GM06990 (cell line): ENCODE measurements around the gene PLPPR5.

ENCODE experiments used
- DNase-seq: peaks from one replicate; pipeline ENCODE4 v3.0.0-alpha.2; 2011; ENCODE audit not compliant: insufficient read length; ENCODE audit errors: extremely low read depth
- H3K27me3 ChIP-seq: replicated peaks from 2 replicates; pipeline ENCODE4 v1.6.0; 2011; ENCODE audit warnings: low read length; ENCODE audit not compliant: control insufficient read depth, insufficient read depth
- H3K36me3 ChIP-seq: 2 replicates; pipeline ENCODE4 v1.5.1; 2011; ENCODE audit warnings: low read length; ENCODE audit not compliant: control insufficient read depth, insufficient read depth
- H3K4me3 ChIP-seq: replicated peaks from 2 replicates; pipeline ENCODE4 v1.5.1; 2011; ENCODE audit warnings: low read depth, mild to moderate bottlenecking, control low read depth, low read length
- CTCF ChIP-seq: IDR thresholded peaks from 2 replicates; pipeline ENCODE4 v1.5.1; 2011; ENCODE audit warnings: low read length, control low read depth, mild to moderate bottlenecking, inconsistent platforms; ENCODE audit not compliant: insufficient read depth, poor library complexity, severe bottlenecking

The PLPPR5 gene

GRCh38 chr1:98947071-98947470 lies 57.6 kb downstream of the PLPPR5 start:
- Histone ChIP-seq H3K27me3 (no peaks in the 10 kb centered on the region), H3K36me3 (no peaks in the 10 kb centered on the region), H3K4me3 (no peak overlapping the region)
- DNase-seq: no peak
- no peak for TF ChIP-seq CTCF

GRCh38 chr1:98940722-98941079 lies 64.0 kb downstream of the PLPPR5 start:
- Histone ChIP-seq H3K4me3 (no peak overlapping the region), H3K36me3 (no peaks in the 10 kb centered on the region), H3K27me3 (no peaks in the 10 kb centered on the region)
- no peak for TF ChIP-seq CTCF
- no peak for DNase-seq

- Histone ChIP-seq H3K27me3 (no peaks in the 10 kb centered on the region), H3K4me3 (no peak overlapping the region), H3K36me3 (no peaks in the 10 kb centered on the region)
- DNase-seq: no peak
- TF ChIP-seq CTCF: no peak
Measured at GRCh38 chr1:98940069-98940721, 64.5 kb downstream of the PLPPR5 start.

GRCh38 chr1:98939471-98939870 lies 65.2 kb downstream of the PLPPR5 start:
- no peak for TF ChIP-seq CTCF
- H3K4me3 ChIP-seq: no peak overlapping the region
- no peak for DNase-seq
- H3K27me3 ChIP-seq: no peaks in the 10 kb centered on the region
- no peaks in the 10 kb centered on the region for H3K36me3 ChIP-seq

GRCh38 chr1:98937347-98937746 lies 67.3 kb downstream of the PLPPR5 start:
- Histone ChIP-seq H3K4me3 (no peak overlapping the region), H3K27me3 (no peaks in the 10 kb centered on the region), H3K36me3 (no peaks in the 10 kb centered on the region)
- DNase-seq: no peak
- TF ChIP-seq CTCF: no peak

GRCh38 chr1:98932184-98932583 lies 72.5 kb downstream of the PLPPR5 start:
- DNase-seq: no peak
- H3K4me3 ChIP-seq: no peak overlapping the region
- TF ChIP-seq CTCF: no peak
- no peaks in the 10 kb centered on the region for H3K36me3 ChIP-seq
- H3K27me3 ChIP-seq: no peaks in the 10 kb centered on the region
